GM21529 (cell line): Measurements from ENCODE around the gene GPR18.

Source experiments
- ATAC-seq: cut with Tn5 transposase; IDR thresholded peaks from one replicate; pipeline ENCODE4 v1.9.1; 2021; ENCODE audit not compliant: unreplicated experiment

The GPR18 gene

GRCh38 chr13:99293178-99293577 is 35.0 kb upstream of the GPR18 start:
- no peak for ATAC-seq

GRCh38 chr13:99290894-99291293 is 32.7 kb upstream of the GPR18 start:
- ATAC-seq, result no peak

GRCh38 chr13:99289674-99290337 is 31.6 kb upstream of the GPR18 start:
- ATAC-seq, result no peak

- no peak for ATAC-seq
These were observed 31.1 kb upstream of the GPR18 start for GRCh38 chr13:99289271-99289670.

GRCh38 chr13:99288089-99288488 is 29.9 kb upstream of the GPR18 start:
- peak; percentile 91 for ATAC-seq

GRCh38 chr13:99287551-99287950 is 29.4 kb upstream of the GPR18 start:
- ATAC-seq, result peak; percentile 2

- no peak for ATAC-seq
These were observed 27.4 kb upstream of the GPR18 start for GRCh38 chr13:99285432-99286182.

GRCh38 chr13:99282264-99283231 is 24.4 kb upstream of the GPR18 start:
- peak; percentile 73 for ATAC-seq

- peak; percentile 75 for ATAC-seq
These were observed 23.7 kb upstream of the GPR18 start for GRCh38 chr13:99281811-99282263.

- ATAC-seq, result no peak
These were observed 22.0 kb upstream of the GPR18 start for GRCh38 chr13:99280166-99280565.

- no peak for ATAC-seq
These were observed 21.5 kb upstream of the GPR18 start for GRCh38 chr13:99279637-99280036.

- no peak for ATAC-seq
These were observed 20.7 kb upstream of the GPR18 start for GRCh38 chr13:99278843-99279242.

GRCh38 chr13:99278200-99278599 is 20.0 kb upstream of the GPR18 start:
- no peak for ATAC-seq

- no peak for ATAC-seq
These were observed 19.4 kb upstream of the GPR18 start for GRCh38 chr13:99277629-99278028.

- ATAC-seq, result no peak
These were observed 18.5 kb upstream of the GPR18 start for GRCh38 chr13:99276706-99277105.

GRCh38 chr13:99275093-99275469 is 16.9 kb upstream of the GPR18 start:
- peak; percentile 43 for ATAC-seq

- no peak for ATAC-seq
These were observed 14.9 kb upstream of the GPR18 start for GRCh38 chr13:99273128-99273527.

- ATAC-seq, result no peak
These were observed 14.3 kb upstream of the GPR18 start for GRCh38 chr13:99272481-99272880.

GRCh38 chr13:99271249-99271648 is 13.1 kb upstream of the GPR18 start:
- no peak for ATAC-seq

GRCh38 chr13:99270518-99270917 is 12.3 kb upstream of the GPR18 start:
- ATAC-seq, result no peak

- ATAC-seq, result peak; percentile 63
These were observed 11.6 kb upstream of the GPR18 start for GRCh38 chr13:99269627-99270241.
